Coronary artery (tissue), 2 donors: ENCODE results near the gene ATAD3A.
"Not testable (repeated sequence)": the region's sequence is repeated elsewhere in the genome, so short reads cannot be mapped to it uniquely, and the experiment has no call there.

Experiments used
- DNase-seq: peaks from one replicate; pipeline ENCODE4 v3.0.0-alpha.2; 2017; ENCODE audit warnings: low spot score
- H3K27ac ChIP-seq, 2 donors: fragments of 200-600 bp; sonication (generic); one replicate each; pipeline ENCODE4 v1.5.1; 2016 to 2019
- H3K4me3 ChIP-seq: fragments of 200-600 bp; sonication (generic); 2 replicates; pipeline ENCODE4 v1.5.1; 2016; ENCODE audit warnings: mild to moderate bottlenecking, moderate library complexity
- CTCF ChIP-seq: fragments of 200-600 bp; sonication (generic); IDR thresholded peaks from one replicate; pipeline ENCODE4 v1.5.1; 2019; ENCODE audit warnings: antibody characterized with exemption

Gene ATAD3A

GRCh38 chr1:1489231-1489630 is 22.7 kb upstream of the ATAD3A start:
- DNase-seq = no peak
- Histone ChIP-seq H3K27ac (no peak overlapping the region), H3K4me3 (no peak overlapping the region)
- no peak for TF ChIP-seq CTCF

- TF ChIP-seq CTCF = no peak
- Histone ChIP-seq H3K4me3 (no peak overlapping the region), H3K27ac (no peak overlapping the region)
- no peak for DNase-seq
These were observed 22.1 kb upstream of the ATAD3A start for GRCh38 chr1:1489861-1490260.

- DNase-seq = no peak
- Histone ChIP-seq H3K4me3 (no peak overlapping the region), H3K27ac (no peak overlapping the region)
- no peak for TF ChIP-seq CTCF
These were observed 21.2 kb upstream of the ATAD3A start for GRCh38 chr1:1490633-1491230.

GRCh38 chr1:1491601-1492000 is 20.4 kb upstream of the ATAD3A start:
- DNase-seq = no peak
- H3K27ac ChIP-seq = no peak overlapping the region
- TF ChIP-seq CTCF = no peak

GRCh38 chr1:1494311-1494710 is 17.7 kb upstream of the ATAD3A start:
- DNase-seq, H3K27ac ChIP-seq, H3K4me3 ChIP-seq: not testable (repeated sequence)

More at GRCh38 chr1:1491601-1492000, 20.4 kb upstream of the ATAD3A start:
- H3K4me3 ChIP-seq = no peak overlapping the region

GRCh38 chr1:1495461-1495975 is 16.4 kb upstream of the ATAD3A start:
- not testable (repeated sequence) for H3K4me3 ChIP-seq, DNase-seq, H3K27ac ChIP-seq

- H3K27ac ChIP-seq = peak overlapping the region; percentile 57 to 81
- not testable (repeated sequence) for DNase-seq
- TF ChIP-seq CTCF = peak; percentile 42
- peak overlapping the region; percentile 57 for H3K4me3 ChIP-seq
These were observed 7.1 kb upstream of the ATAD3A start for GRCh38 chr1:1504777-1505365.

GRCh38 chr1:1505366-1505798 is 6.6 kb upstream of the ATAD3A start:
- TF ChIP-seq CTCF = peak; percentile 11
- H3K4me3 ChIP-seq = peak overlapping the region; percentile 57
- not testable (repeated sequence) for DNase-seq
- H3K27ac ChIP-seq = peak overlapping the region; percentile 57 to 81

- H3K4me3 ChIP-seq, DNase-seq: not testable (repeated sequence)
- peak overlapping the region; percentile 57 to 81 for H3K27ac ChIP-seq
These were observed 6.2 kb upstream of the ATAD3A start for GRCh38 chr1:1505801-1506200.
